Activated naive CD4-positive, alpha-beta T cell treated with anti-CD3 and anti-CD28 coated beads for 36 hours (primary cell): ENCODE measurements around the gene PLXNB2. TPM values are rescaled to one million over a fixed set of nuclear protein-coding genes. Genes with fewer than 3 reads are reported as not detected.
"Not testable (repeated sequence)": the region's sequence is repeated elsewhere in the genome, so short reads cannot be mapped to it uniquely, and the experiment has no call there.

Experiments used
- CTCF ChIA-PET: fragments of 350-600 bp; sonication (Branson Sonifier 250); formaldehyde crosslinking; loops from one replicate; lab custom pipeline; 2021; ENCODE audit warnings: antibody characterized with exemption; lab: Charles Lee
- DNase-seq: peaks from one replicate; pipeline ENCODE4 v3.0.0-alpha.2; 2020
- H3K27ac Mint-ChIP-seq: one replicate; pipeline ENCODE4 v1.8.0; 2021; ENCODE audit warnings: mild to moderate bottlenecking, mixed read lengths
- H3K27me3 Mint-ChIP-seq: one replicate; pipeline ENCODE4 v1.8.0; 2021; ENCODE audit warnings: low read depth, mixed read lengths
- H3K36me3 Mint-ChIP-seq: one replicate; pipeline ENCODE4 v1.8.0; 2021; ENCODE audit warnings: low read depth, mixed read lengths
- H3K4me1 Mint-ChIP-seq: one replicate; pipeline ENCODE4 v1.8.0; 2021; ENCODE audit warnings: low read depth, mixed read lengths
- H3K4me3 Mint-ChIP-seq: one replicate; pipeline ENCODE4 v1.8.0; 2021; ENCODE audit warnings: mild to moderate bottlenecking, moderate library complexity, mixed read lengths
- H3K9me3 Mint-ChIP-seq: one replicate; pipeline ENCODE4 v1.8.0; 2021; ENCODE audit warnings: mixed read lengths
- intact Hi-C: fragments of 100-400 bp; cut with micrococcal nuclease; formaldehyde crosslinking; loops from one replicate; pipeline ENCODE4 v1.15.1; 2023
- total RNA-seq, 2 experiments: library from RNA; stranded (reverse); gene quantifications; one replicate each; pipeline ENCODE4 v1.2.3, GENCODE V29; 2021

The PLXNB2 gene
- total RNA-seq, 2 experiments from 2014 or later, result 9.8 to 10.4 TPM

DNA sequence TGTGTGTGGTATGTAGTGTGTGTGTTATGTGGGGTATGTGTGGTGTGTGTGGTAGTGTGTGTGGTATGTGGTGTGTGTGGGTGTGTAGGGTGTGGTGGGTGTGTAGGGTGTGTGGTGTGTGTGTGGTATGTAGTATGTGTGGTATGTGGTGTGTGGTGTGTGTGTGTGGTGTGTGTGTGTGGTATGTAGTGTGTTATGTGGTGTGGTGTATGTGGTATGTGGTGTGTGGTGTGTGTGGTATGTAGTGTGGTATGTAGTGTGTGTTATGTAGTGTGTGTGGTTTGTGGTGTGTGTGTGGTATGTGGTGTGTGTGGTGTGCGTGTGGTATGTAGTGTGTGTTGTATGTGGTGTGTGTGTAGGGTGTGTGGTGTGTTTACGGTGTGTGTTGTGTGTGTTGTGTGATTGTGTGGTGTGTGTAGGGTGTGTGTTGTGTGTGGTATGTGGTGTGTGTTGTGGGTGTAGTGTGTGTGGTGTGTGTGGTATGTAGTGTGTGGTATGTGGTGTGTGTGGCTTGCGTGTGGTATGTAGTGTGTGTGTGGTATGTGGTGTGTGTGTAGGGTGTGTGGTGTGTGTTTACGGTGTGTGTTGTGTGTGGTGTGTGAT, 31.5 kb upstream of the PLXNB2 start:
- H3K27ac Mint-ChIP-seq, result no peak overlapping the region
- H3K27me3 Mint-ChIP-seq, result no peaks in the 10 kb centered on the region
- no peaks in the 10 kb centered on the region for H3K36me3 Mint-ChIP-seq
- H3K4me3 Mint-ChIP-seq, result no peak overlapping the region
- intact Hi-C loops, result no loop called here
- H3K9me3 Mint-ChIP-seq, result no peaks in the 10 kb centered on the region
- peaks cover 8% of the 10 kb centered on the region for H3K4me1 Mint-ChIP-seq
- CTCF ChIA-PET, result no interaction called here
- no peak for DNase-seq

DNA sequence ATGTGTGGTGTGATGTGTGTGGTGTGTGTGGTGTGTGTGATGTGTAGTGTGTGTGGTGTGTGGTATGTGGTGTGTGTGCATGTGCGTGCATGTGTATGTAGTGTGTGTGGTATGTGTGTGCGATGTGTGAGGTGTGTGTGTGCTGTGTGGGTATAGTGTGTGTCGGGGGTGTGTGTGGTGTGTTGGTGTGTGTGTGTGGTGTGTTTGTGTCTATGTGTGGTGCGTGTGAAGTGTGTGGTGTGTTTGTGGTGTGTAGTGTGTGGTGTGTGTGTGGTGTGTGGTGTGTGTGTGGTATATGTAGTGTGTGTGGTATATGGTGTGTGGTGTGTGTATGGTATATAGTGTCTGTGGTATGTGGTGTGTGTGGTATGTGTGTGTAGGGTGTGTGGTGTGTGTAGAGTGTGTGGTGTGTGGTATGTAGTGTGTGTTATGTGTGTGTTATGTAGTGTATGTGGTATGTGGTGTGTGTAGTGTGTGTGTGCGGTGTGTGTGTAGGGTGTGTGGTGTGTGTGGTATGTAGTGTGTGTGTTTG, 30.7 kb upstream of the PLXNB2 start:
- H3K4me1 Mint-ChIP-seq, result peaks cover 8% of the 10 kb centered on the region
- no peak overlapping the region for H3K27ac Mint-ChIP-seq

GRCh38 chr22:50337262-50338041, 30.0 kb upstream of the PLXNB2 start:
- Mint-ChIP-seq H3K36me3 (no peaks in the 10 kb centered on the region), H3K9me3 (no peaks in the 10 kb centered on the region), H3K27ac (no peak overlapping the region), H3K27me3 (no peaks in the 10 kb centered on the region), H3K4me3 (no peak overlapping the region), H3K4me1 (peaks cover 8% of the 10 kb centered on the region)
- intact Hi-C loops, result no loop called here
- no peak for DNase-seq
- CTCF ChIA-PET, result no interaction called here

More for the DNA sequence above, 30.7 kb upstream of the PLXNB2 start:
- CTCF ChIA-PET, result no interaction called here
- no peaks in the 10 kb centered on the region for H3K27me3 Mint-ChIP-seq
- H3K4me3 Mint-ChIP-seq, result no peak overlapping the region
- H3K36me3 Mint-ChIP-seq, result no peaks in the 10 kb centered on the region
- DNase-seq, result no peak
- no peaks in the 10 kb centered on the region for H3K9me3 Mint-ChIP-seq
- intact Hi-C loops, result no loop called here

DNA sequence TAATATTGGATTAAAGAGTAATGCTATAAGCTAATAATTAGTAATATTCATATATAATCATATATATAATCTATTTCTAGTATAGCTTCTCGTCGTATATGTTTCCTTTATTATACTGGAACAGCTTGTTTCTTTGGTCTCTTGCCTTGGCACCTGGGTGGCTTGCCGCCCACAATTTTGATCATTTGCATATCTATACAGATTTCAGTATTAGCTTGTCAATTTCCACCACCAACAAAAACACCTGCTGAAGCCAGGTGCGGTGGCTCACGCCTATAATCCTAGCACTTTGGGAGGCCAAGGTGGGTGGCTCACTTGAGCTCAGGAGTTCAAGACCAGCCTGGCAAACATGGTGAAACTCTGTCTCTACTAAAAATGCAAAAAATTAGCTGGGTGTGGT, 27.0 kb upstream of the PLXNB2 start:
- CTCF ChIA-PET, result interaction anchor here (0.6 to 1.4 kb wide), 2 partner anchors 58 to 99 kb away, joined by 3 to 6 read pairs; no protein-coding TSS in a partner anchor
- not testable (repeated sequence) for H3K27ac Mint-ChIP-seq

GRCh38 chr22:50329236-50329635, 21.8 kb upstream of the PLXNB2 start:
- intact Hi-C loops, result no loop called here
- Mint-ChIP-seq H3K4me3 (no peak overlapping the region), H3K9me3 (no peaks in the 10 kb centered on the region), H3K4me1 (peaks cover 12% of the 10 kb centered on the region), H3K36me3 (no peaks in the 10 kb centered on the region), H3K27ac (no peak overlapping the region), H3K27me3 (no peaks in the 10 kb centered on the region)
- CTCF ChIA-PET, result interaction anchor here (0.6 to 5.3 kb wide), 8 partner anchors 12 to 231 kb away, joined by 3 to 31 read pairs (median 4); partner anchors contain the start of gene HDAC10
- DNase-seq, result no peak

More for the DNA sequence above, 27.0 kb upstream of the PLXNB2 start:
- H3K4me3 Mint-ChIP-seq, H3K4me1 Mint-ChIP-seq, intact Hi-C loops, H3K27me3 Mint-ChIP-seq, H3K9me3 Mint-ChIP-seq, DNase-seq, H3K36me3 Mint-ChIP-seq: not testable (repeated sequence)

- Mint-ChIP-seq H3K4me3 (peak overlapping the region; percentile 72), H3K36me3 (no peaks in the 10 kb centered on the region), H3K27me3 (no peaks in the 10 kb centered on the region), H3K9me3 (no peaks in the 10 kb centered on the region), H3K27ac (no peak overlapping the region), H3K4me1 (peaks cover 12% of the 10 kb centered on the region)
- CTCF ChIA-PET, result interaction anchor here (0.6 to 5.3 kb wide), 9 partner anchors 13 to 156 kb away, joined by 3 to 31 read pairs (median 4); partner anchors contain the start of genes HDAC10 and PLXNB2
- intact Hi-C loops, result loop anchor here (1.0 to 2.0 kb wide), 3 partner anchors 15 to 75 kb away; no protein-coding TSS in a partner anchor
- DNase-seq, result no peak
These were observed 20.2 kb upstream of the PLXNB2 start for GRCh38 chr22:50327711-50328019.

DNA sequence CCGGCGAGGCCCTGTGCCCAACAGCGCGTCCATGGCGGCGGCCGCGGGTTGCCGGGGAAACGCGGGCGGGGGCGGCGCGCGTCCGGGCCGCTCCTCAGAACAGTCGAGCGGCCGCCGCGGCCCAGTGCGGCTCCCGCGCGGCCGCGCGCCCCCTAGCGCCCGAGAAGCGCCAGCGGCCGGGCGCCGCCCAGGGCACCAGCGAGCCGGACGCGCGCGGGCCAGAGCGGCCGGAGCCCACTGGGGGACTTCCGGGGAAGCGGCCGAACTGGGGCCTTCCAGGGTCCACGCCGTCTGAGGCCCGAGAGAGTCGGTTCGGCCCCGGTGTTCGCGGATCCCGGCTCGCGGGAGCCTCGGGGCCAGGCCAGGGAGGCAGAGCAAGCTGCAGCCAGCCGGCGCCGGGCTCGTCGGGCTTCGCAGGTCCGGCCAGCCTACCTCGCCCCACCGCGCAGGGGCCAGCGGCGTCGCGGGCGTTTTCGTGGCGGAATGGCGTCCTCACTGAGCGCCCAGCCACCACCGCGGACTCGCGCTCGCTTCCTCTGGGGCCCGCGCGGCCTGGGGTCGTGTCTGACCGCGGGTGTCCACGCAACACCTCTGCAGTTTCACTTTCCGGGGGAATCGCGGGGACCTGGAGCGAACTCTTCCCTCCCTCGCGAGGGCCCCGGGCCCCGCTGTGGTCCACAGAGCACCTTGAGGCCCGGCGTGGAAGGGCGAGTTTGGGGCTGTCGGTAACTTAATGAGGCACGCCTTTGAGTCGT, 19.7 kb upstream of the PLXNB2 start, which contains the start of gene DENND6B:
TSS of gene DENND6B (minus strand) at position 57 of the 755 bp plus-strand sequence. CDS start at position 33, 24 bp downstream.
- Mint-ChIP-seq H3K27ac (no peak within 1 kb of the TSS), H3K36me3 (no peaks in the 10 kb centered on the region), H3K27me3 (no peaks in the 10 kb centered on the region), H3K4me1 (peaks cover 12% of the 10 kb centered on the region), H3K9me3 (no peaks in the 10 kb centered on the region), H3K4me3 (peak within 1 kb of the TSS; percentile 72)
- intact Hi-C loops, result loop anchor here (1.0 to 2.0 kb wide), 3 partner anchors 15 to 74 kb away; no protein-coding TSS in a partner anchor
- CTCF ChIA-PET, result interaction anchor here (0.6 to 5.3 kb wide), 10 partner anchors 13 to 157 kb away, joined by 3 to 31 read pairs (median 4); partner anchors contain the start of gene HDAC10
- peak; percentile 61 for DNase-seq

GRCh38 chr22:50326225-50326955, 18.9 kb upstream of the PLXNB2 start:
- CTCF ChIA-PET, result interaction anchor here (0.7 to 5.3 kb wide), 4 partner anchors 50 to 84 kb away, joined by 3 to 31 read pairs (median 8); partner anchors contain the start of gene HDAC10
- intact Hi-C loops, result loop anchor here (2.0 kb wide), 1 partner anchor 74 kb away; no protein-coding TSS in a partner anchor

DNA sequence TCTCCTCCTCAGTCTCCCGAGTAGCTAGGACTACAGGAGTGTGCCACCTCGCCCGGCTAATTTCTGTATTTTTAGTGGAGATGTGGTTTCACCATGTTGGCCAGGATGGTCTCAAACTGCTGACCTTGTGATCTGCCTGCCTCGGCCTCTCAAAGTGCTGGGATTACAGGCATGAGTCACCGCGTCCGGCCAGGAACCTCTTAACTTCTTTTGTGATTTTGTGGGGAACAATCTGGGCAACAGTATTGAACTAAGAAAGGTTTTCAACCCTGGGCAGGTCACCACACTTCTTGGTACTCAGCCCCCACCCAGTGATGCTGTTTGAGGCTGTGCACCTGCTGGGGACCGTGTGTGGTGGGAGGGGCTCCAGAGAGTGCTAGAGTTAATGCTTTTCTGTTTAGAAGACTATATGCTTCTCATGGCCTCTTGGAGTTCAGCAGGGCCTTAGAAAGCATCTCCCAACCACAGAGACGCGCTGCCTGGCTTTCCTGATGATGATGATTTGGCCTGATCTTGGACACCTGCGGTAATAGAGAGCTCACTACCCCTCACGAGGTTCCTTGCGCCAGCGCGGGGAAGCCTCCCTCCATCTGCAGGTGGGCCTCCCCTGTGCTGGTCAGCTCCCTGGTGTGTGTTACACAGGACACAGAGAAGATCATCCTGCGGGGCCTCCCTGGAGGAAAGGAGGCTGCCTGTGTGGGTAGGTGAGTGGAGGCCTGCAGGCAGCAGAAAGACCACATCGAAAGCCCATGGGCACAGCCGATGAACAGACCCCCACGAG, 18.2 kb upstream of the PLXNB2 start:
- Mint-ChIP-seq H3K9me3 (no peaks in the 10 kb centered on the region), H3K36me3 (no peaks in the 10 kb centered on the region), H3K27ac (no peak overlapping the region), H3K27me3 (no peaks in the 10 kb centered on the region), H3K4me1 (peaks cover 12% of the 10 kb centered on the region), H3K4me3 (peak overlapping the region; percentile 70)
- no peak for DNase-seq
- CTCF ChIA-PET, result interaction anchor here (0.7 to 5.3 kb wide), 3 partner anchors 50 to 80 kb away, joined by 4 to 31 read pairs (median 4); no protein-coding TSS in a partner anchor
- intact Hi-C loops, result loop anchor here (2.0 kb wide), 1 partner anchor 73 kb away; no protein-coding TSS in a partner anchor

More at GRCh38 chr22:50326225-50326955, 18.9 kb upstream of the PLXNB2 start:
- H3K4me3 Mint-ChIP-seq, result peak overlapping the region; percentile 70
- H3K4me1 Mint-ChIP-seq, result peaks cover 12% of the 10 kb centered on the region
- no peaks in the 10 kb centered on the region for H3K9me3 Mint-ChIP-seq
- H3K36me3 Mint-ChIP-seq, result no peaks in the 10 kb centered on the region
- H3K27ac Mint-ChIP-seq, result no peak overlapping the region
- DNase-seq, result no peak
- no peaks in the 10 kb centered on the region for H3K27me3 Mint-ChIP-seq

DNA sequence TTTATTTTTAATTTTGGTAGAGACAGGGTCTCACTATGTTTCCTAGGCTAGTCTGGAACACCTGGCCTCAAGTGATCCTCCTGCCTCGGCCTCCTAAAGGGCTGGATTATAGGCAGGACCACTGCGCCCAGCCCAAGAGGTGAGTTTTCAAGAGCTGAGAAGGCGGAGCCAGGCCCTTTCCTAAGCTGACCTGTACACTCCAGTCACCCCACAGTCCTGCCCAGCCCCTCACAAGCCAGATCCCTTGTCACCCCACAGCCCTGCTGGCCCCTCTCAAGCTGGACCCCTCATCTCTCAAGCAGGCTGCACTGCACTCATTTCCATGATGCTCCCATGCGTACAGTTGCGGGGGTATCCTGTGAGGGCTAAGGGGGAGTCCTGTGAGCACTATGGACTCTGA, 16.5 kb upstream of the PLXNB2 start:
- Mint-ChIP-seq H3K27ac (no peak overlapping the region), H3K4me1 (peaks cover 7% of the 10 kb centered on the region), H3K4me3 (no peak overlapping the region), H3K27me3 (no peaks in the 10 kb centered on the region), H3K9me3 (no peaks in the 10 kb centered on the region), H3K36me3 (no peaks in the 10 kb centered on the region)
- DNase-seq, result no peak
- intact Hi-C loops, result no loop called here
- CTCF ChIA-PET, result interaction anchor here (0.7 to 1.3 kb wide), 2 partner anchors 9 to 72 kb away, joined by 5 to 7 read pairs; no protein-coding TSS in a partner anchor
